ENCODE results near the gene C1QL4. TPM values are rescaled to one million over a fixed set of nuclear protein-coding genes. Genes with fewer than 3 reads are reported as not detected.

The C1QL4 gene
- polyA plus RNA-seq, 1 donor (not counting 4 experiments of a cell fraction or from before 2014, with no cell fraction given), result 0.07 TPM

- H3K4me1 ChIP-seq (ENCODE audit: control insufficient read depth, extremely low read depth, insufficient read depth, low read length), result peaks cover 32% of the 10 kb centered on the region
- FAIRE-seq (no peak), DNase-seq (ENCODE audit: low read depth, low spot score) (no peak)
- H3K9me3 ChIP-seq (ENCODE audit: control insufficient read depth, low read depth, low read length), result no peaks in the 10 kb centered on the region
- H3K4me2 ChIP-seq (ENCODE audit: control insufficient read depth, extremely low read depth, insufficient read depth, low read depth, low read length), result no peak overlapping the region
- H2AFZ ChIP-seq (ENCODE audit: control insufficient read depth, low read length), result no peak overlapping the region
- H3K9me1 ChIP-seq (ENCODE audit: control insufficient read depth, extremely low read depth, insufficient read depth, low read length), result no peaks in the 10 kb centered on the region
- dilution Hi-C loops (cut with MboI; ENCODE audit: extremely low pct_ligation_motif_present, low sequenced_read_pairs), result no loop called here
- no peak for TF ChIP-seq CTCF (optimal IDR thresholded peaks at IDR 0.05 in 1 of 3, IDR thresholded peaks at IDR 0.05 in 1 of 3, conservative IDR thresholded peaks at IDR 0.05 in 1 of 3; ENCODE audit: extremely low read depth in 1 of 3, insufficient read depth in 2 of 3, low read length in 3 of 3)
- TF ChIP-seq EZH2 (IDR thresholded peaks at IDR 0.05; ENCODE audit: low read length), result no peak
- H4K20me1 ChIP-seq (ENCODE audit: control insufficient read depth, extremely low read depth, insufficient read depth, low read length), result no peaks in the 10 kb centered on the region
- H3K9ac ChIP-seq (ENCODE audit: control insufficient read depth, extremely low read depth, insufficient read depth, low read length), result no peak overlapping the region
- no peaks in the 10 kb centered on the region for H3K36me3 ChIP-seq (ENCODE audit: control insufficient read depth in 2 of 2, extremely low read depth in 1 of 2, insufficient read depth in 2 of 2, low read length in 2 of 2)
- H3K27me3 ChIP-seq (ENCODE audit: control insufficient read depth, extremely low read depth, insufficient read depth, low read length), result no peaks in the 10 kb centered on the region
- no peak overlapping the region for H3K4me3 ChIP-seq (ENCODE audit: control insufficient read depth in 2 of 3, extremely low read depth in 1 of 3, insufficient read depth in 2 of 3, low read depth in 1 of 3, low read length in 3 of 3)
- H3K79me2 ChIP-seq (ENCODE audit: control insufficient read depth, insufficient read depth, low read length), result peaks cover 5% of the 10 kb centered on the region
- no peak overlapping the region for H3K27ac ChIP-seq (ENCODE audit: control insufficient read depth, insufficient read depth, low read length)
Observed at GRCh38 chr12:49362077-49362476, 25.1 kb upstream of the C1QL4 start.

DNA sequence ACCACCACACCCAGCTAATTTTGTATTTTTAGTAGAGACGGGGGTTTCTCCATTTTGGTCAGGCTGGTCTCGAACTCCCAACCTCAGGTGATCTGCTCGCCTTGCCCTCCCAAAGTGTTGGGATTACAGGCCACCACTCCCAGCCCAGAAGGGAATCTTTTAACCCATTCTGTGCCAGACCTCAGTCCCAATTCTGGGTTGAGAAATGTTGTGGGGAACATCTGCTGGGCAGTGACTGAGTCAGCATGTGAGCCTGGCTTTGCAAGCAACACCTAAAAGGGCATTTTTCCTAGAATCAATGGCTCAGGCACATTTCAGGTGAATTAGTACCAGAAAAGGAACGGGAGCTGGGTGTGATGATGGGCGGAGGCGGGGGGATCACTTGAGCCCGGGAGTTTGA, 22.7 kb upstream of the C1QL4 start:
- Histone ChIP-seq H3K9me3 (ENCODE audit: control insufficient read depth, low read depth, low read length) (no peaks in the 10 kb centered on the region), H4K20me1 (ENCODE audit: control insufficient read depth, extremely low read depth, insufficient read depth, low read length) (no peaks in the 10 kb centered on the region), H3K79me2 (ENCODE audit: control insufficient read depth, insufficient read depth, low read length) (no peaks in the 10 kb centered on the region), H2AFZ (ENCODE audit: control insufficient read depth, low read length) (no peak overlapping the region), H3K4me3 (ENCODE audit: control insufficient read depth in 2 of 3, extremely low read depth in 1 of 3, insufficient read depth in 2 of 3, low read depth in 1 of 3, low read length in 3 of 3) (no peak overlapping the region), H3K9ac (ENCODE audit: control insufficient read depth, extremely low read depth, insufficient read depth, low read length) (no peak overlapping the region), H3K4me1 (ENCODE audit: control insufficient read depth, extremely low read depth, insufficient read depth, low read length) (peaks cover 21% of the 10 kb centered on the region), H3K27me3 (ENCODE audit: control insufficient read depth, extremely low read depth, insufficient read depth, low read length) (no peaks in the 10 kb centered on the region), H3K4me2 (ENCODE audit: control insufficient read depth, extremely low read depth, insufficient read depth, low read depth, low read length) (no peak overlapping the region), H3K9me1 (ENCODE audit: control insufficient read depth, extremely low read depth, insufficient read depth, low read length) (no peaks in the 10 kb centered on the region), H3K27ac (ENCODE audit: control insufficient read depth, insufficient read depth, low read length) (no peak overlapping the region), H3K36me3 (ENCODE audit: control insufficient read depth in 2 of 2, extremely low read depth in 1 of 2, insufficient read depth in 2 of 2, low read length in 2 of 2) (no peaks in the 10 kb centered on the region)
- dilution Hi-C loops (cut with MboI; ENCODE audit: extremely low pct_ligation_motif_present, low sequenced_read_pairs), result no loop called here
- TF ChIP-seq EZH2 (IDR thresholded peaks at IDR 0.05; ENCODE audit: low read length) (no peak), CTCF (optimal IDR thresholded peaks at IDR 0.05 in 1 of 3, IDR thresholded peaks at IDR 0.05 in 1 of 3, conservative IDR thresholded peaks at IDR 0.05 in 1 of 3; ENCODE audit: extremely low read depth in 1 of 3, insufficient read depth in 2 of 3, low read length in 3 of 3) (no peak)
- DNase-seq (ENCODE audit: low read depth, low spot score), result no peak
- no peak for FAIRE-seq

All from keratinocyte (primary cell).